Astrocyte (in vitro differentiated cells and primary cell): ENCODE measurements around the gene POU2F3. TPM values are rescaled to one million over a fixed set of nuclear protein-coding genes. Genes with fewer than 3 reads are reported as not detected.

Experiments
- DNase-seq: peaks from one replicate; pipeline ENCODE4 v3.0.0-alpha.2; 2010; ENCODE audit warnings: low read depth
- FAIRE-seq: peaks from 2 replicates; lab custom pipeline; 2011; peaks lifted over from hg19 to GRCh38; lab: Jason Lieb, UNC
- H2AFZ ChIP-seq: 2 replicates; pipeline ENCODE4 v1.6.0; 2012; ENCODE audit warnings: low read depth, low read length, inconsistent platforms
- H3K27ac ChIP-seq: 2 replicates; pipeline ENCODE4 v1.5.1; 2011; ENCODE audit warnings: low read depth, low read length, inconsistent platforms
- H3K27me3 ChIP-seq: 2 replicates; pipeline ENCODE4 v1.6.0; 2011; ENCODE audit warnings: low read length, inconsistent platforms; ENCODE audit not compliant: insufficient read depth
- H3K36me3 ChIP-seq: 2 replicates; pipeline ENCODE4 v1.5.1; 2011; ENCODE audit warnings: low read length, inconsistent platforms; ENCODE audit not compliant: insufficient read depth
- H3K4me1 ChIP-seq: 2 replicates; pipeline ENCODE4 v1.5.1; 2011; ENCODE audit warnings: low read length, inconsistent platforms; ENCODE audit not compliant: insufficient read depth
- H3K4me2 ChIP-seq: 2 replicates; pipeline ENCODE4 v1.6.0; 2012; ENCODE audit warnings: low read length, inconsistent platforms
- H3K4me3 ChIP-seq: 2 replicates; pipeline ENCODE4 v1.5.1; 2011; ENCODE audit warnings: low read depth, mild to moderate bottlenecking, low read length, inconsistent platforms; ENCODE audit not compliant: insufficient read depth
- H3K79me2 ChIP-seq: 2 replicates; pipeline ENCODE4 v1.6.0; 2012; ENCODE audit warnings: mild to moderate bottlenecking, low read length, inconsistent platforms; ENCODE audit not compliant: insufficient read depth
- H3K9ac ChIP-seq: 2 replicates; pipeline ENCODE4 v1.6.0; 2012; ENCODE audit warnings: mild to moderate bottlenecking, low read length, inconsistent platforms
- H3K9me3 ChIP-seq: 2 replicates; pipeline ENCODE4 v1.5.1; 2012; ENCODE audit warnings: low read depth, mild to moderate bottlenecking, low read length, inconsistent platforms; ENCODE audit not compliant: insufficient read depth
- H4K20me1 ChIP-seq: 2 replicates; pipeline ENCODE4 v1.6.0; 2012; ENCODE audit warnings: low read length, inconsistent platforms; ENCODE audit not compliant: insufficient read depth
- H3K27ac Mint-ChIP-seq: one replicate; pipeline ENCODE4 v1.8.0; 2021; ENCODE audit warnings: mild to moderate bottlenecking, mixed read lengths; ENCODE audit not compliant: unreplicated experiment
- H3K27me3 Mint-ChIP-seq: one replicate; pipeline ENCODE4 v1.8.0; 2021; ENCODE audit warnings: low read depth, mixed read lengths; ENCODE audit not compliant: unreplicated experiment
- H3K36me3 Mint-ChIP-seq: one replicate; pipeline ENCODE4 v1.8.0; 2021; ENCODE audit warnings: low read depth, mixed read lengths; ENCODE audit not compliant: unreplicated experiment
- H3K4me1 Mint-ChIP-seq: one replicate; pipeline ENCODE4 v1.8.0; 2021; ENCODE audit warnings: low read depth, mixed read lengths; ENCODE audit not compliant: unreplicated experiment
- H3K4me3 Mint-ChIP-seq: one replicate; pipeline ENCODE4 v1.8.0; 2021; ENCODE audit warnings: mild to moderate bottlenecking, moderate library complexity, mixed read lengths; ENCODE audit not compliant: unreplicated experiment
- H3K9me3 Mint-ChIP-seq: one replicate; pipeline ENCODE4 v1.8.0; 2021; ENCODE audit warnings: mild to moderate bottlenecking, mixed read lengths; ENCODE audit not compliant: unreplicated experiment
- CTCF ChIP-seq: IDR thresholded peaks from 2 replicates; pipeline ENCODE4 v1.5.1; 2011; ENCODE audit warnings: low read depth, mild to moderate bottlenecking, inconsistent platforms, low read length, moderate library complexity; ENCODE audit not compliant: insufficient read depth
- EZH2 ChIP-seq: IDR thresholded peaks from 2 replicates; pipeline ENCODE4 v1.6.1; 2012; ENCODE audit warnings: mild to moderate bottlenecking, low read length, inconsistent platforms; ENCODE audit not compliant: insufficient read depth
- total RNA-seq: library from RNA; stranded (reverse); gene quantifications from 2 replicates; pipeline ENCODE4 v1.2.1, GENCODE V29; 2021

Gene POU2F3
- total RNA-seq, 1 donor from 2014 or later, result 0.20 TPM

DNA sequence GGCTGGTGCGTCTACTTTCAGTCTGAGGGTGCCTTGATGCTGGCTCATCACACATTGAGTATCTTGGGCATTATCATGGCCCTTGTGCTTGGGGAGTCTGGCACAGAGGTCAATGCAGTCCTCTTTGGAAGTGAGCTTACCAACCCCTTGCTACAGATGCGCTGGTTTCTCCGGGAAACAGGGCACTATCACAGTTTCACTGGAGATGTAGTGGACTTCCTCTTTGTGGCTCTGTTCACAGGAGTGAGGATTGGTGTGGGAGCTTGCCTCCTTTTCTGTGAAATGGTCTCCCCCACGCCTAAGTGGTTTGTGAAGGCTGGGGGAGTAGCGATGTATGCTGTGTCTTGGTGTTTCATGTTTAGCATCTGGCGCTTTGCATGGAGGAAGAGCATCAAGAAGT lies 90.1 kb downstream of the POU2F3 start:
- no peaks in the 10 kb centered on the region for H3K27me3 Mint-ChIP-seq
- Histone ChIP-seq H3K4me2 (peak overlapping the region; percentile 51), H3K9ac (no peak overlapping the region), H3K9me3 (no peaks in the 10 kb centered on the region), H3K27me3 (no peaks in the 10 kb centered on the region), H3K36me3 (peaks cover 9% of the 10 kb centered on the region), H3K79me2 (peaks cover 36% of the 10 kb centered on the region), H2AFZ (no peak overlapping the region), H4K20me1 (no peaks in the 10 kb centered on the region), H3K4me3 (no peak overlapping the region), H3K27ac (peak overlapping the region; percentile 82), H3K4me1 (peaks cover 57% of the 10 kb centered on the region)
- peaks cover 50% of the 10 kb centered on the region for H3K4me1 Mint-ChIP-seq
- FAIRE-seq (no peak), DNase-seq (no peak)
- peak overlapping the region; percentile 10 for H3K27ac Mint-ChIP-seq
- no peaks in the 10 kb centered on the region for H3K9me3 Mint-ChIP-seq
- no peak overlapping the region for H3K4me3 Mint-ChIP-seq
- peaks cover 4% of the 10 kb centered on the region for H3K36me3 Mint-ChIP-seq
- TF ChIP-seq EZH2, result no peak

GRCh38 chr11:120331301-120331996 lies 91.5 kb downstream of the POU2F3 start:
- Mint-ChIP-seq H3K4me3 (no peak overlapping the region), H3K27me3 (no peaks in the 10 kb centered on the region), H3K36me3 (peaks cover 4% of the 10 kb centered on the region), H3K27ac (peak overlapping the region; percentile 66), H3K4me1 (peaks cover 45% of the 10 kb centered on the region), H3K9me3 (no peaks in the 10 kb centered on the region)
- Histone ChIP-seq H4K20me1 (no peaks in the 10 kb centered on the region), H3K36me3 (peaks cover 9% of the 10 kb centered on the region), H3K4me3 (no peak overlapping the region), H3K4me2 (peak overlapping the region; percentile 73), H3K27me3 (no peaks in the 10 kb centered on the region), H3K27ac (peak overlapping the region; percentile 82), H3K4me1 (peaks cover 56% of the 10 kb centered on the region), H3K9ac (peak overlapping the region; percentile 54), H2AFZ (no peak overlapping the region), H3K9me3 (no peaks in the 10 kb centered on the region), H3K79me2 (peaks cover 23% of the 10 kb centered on the region)
- DNase-seq (peak; percentile 91), FAIRE-seq (peak; percentile 72)
- TF ChIP-seq CTCF, result no peak
- TF ChIP-seq EZH2, result no peak

DNA sequence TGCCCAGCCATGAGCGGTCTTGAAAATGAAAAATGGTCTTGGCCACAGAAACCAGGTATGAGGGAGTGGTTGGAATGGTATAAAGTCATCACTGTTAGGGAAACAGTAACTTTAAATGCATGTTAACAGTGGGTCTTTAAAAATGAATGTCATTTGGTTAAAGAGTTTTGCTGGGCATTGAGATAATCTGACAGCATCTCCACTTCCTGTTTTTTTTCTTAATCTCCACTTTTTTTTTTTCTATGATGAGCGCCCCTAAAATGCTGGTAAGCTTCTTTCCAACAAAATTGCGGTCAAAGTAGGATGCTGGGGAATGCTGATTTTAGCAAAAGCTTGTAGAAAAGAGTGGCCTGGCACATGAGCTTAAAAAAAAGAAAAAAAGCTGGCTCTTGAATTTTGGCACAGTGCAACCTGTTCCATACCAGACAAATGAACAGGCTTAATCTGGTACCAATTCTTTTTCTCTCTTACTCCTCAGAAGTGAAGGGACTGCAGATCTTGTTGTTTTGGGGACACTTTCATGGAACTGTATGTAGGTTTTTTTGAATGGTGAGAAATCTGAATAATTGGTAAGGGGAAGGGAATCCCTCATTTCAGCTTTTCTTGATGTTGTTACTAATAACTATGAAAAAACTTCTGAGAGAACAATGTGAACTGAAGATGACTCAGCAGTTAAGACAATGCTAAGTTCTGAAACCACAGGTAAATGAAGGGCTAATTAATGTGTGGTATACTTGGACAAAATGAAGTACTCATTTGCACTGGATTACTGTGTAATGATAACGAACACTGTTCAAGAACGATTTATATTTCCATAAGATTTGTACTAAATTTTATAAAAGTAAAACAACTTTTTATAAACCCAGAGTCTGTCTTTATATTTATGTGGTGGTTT lies 93.1 kb downstream of the POU2F3 start:
- H3K27ac ChIP-seq, result peak overlapping the region; percentile 12
- peak overlapping the region; percentile 66 for H3K27ac Mint-ChIP-seq

More for the DNA sequence above, 93.1 kb downstream of the POU2F3 start:
- DNase-seq (peak; percentile 48), FAIRE-seq (no peak)
- no peak for TF ChIP-seq EZH2
- TF ChIP-seq CTCF, result no peak
- Histone ChIP-seq H3K9me3 (no peaks in the 10 kb centered on the region), H3K27me3 (no peaks in the 10 kb centered on the region), H4K20me1 (peaks cover 13% of the 10 kb centered on the region), H3K79me2 (peaks cover 24% of the 10 kb centered on the region), H3K9ac (peak overlapping the region; percentile 9), H3K4me2 (peak overlapping the region; percentile 17), H3K4me1 (peaks cover 45% of the 10 kb centered on the region), H3K36me3 (peaks cover 9% of the 10 kb centered on the region), H2AFZ (no peak overlapping the region), H3K4me3 (no peak overlapping the region)
- peaks cover 38% of the 10 kb centered on the region for H3K4me1 Mint-ChIP-seq
- peaks cover 4% of the 10 kb centered on the region for H3K36me3 Mint-ChIP-seq
- no peaks in the 10 kb centered on the region for H3K9me3 Mint-ChIP-seq
- no peak overlapping the region for H3K4me3 Mint-ChIP-seq
- H3K27me3 Mint-ChIP-seq, result no peaks in the 10 kb centered on the region
